Measurements from ENCODE around the gene GAS6. TPM values are rescaled to one million over a fixed set of nuclear protein-coding genes. Genes with fewer than 3 reads are reported as not detected.

The GAS6 gene
- 25.3 and 47.3 TPM in 2 replicates for total RNA-seq

DNA sequence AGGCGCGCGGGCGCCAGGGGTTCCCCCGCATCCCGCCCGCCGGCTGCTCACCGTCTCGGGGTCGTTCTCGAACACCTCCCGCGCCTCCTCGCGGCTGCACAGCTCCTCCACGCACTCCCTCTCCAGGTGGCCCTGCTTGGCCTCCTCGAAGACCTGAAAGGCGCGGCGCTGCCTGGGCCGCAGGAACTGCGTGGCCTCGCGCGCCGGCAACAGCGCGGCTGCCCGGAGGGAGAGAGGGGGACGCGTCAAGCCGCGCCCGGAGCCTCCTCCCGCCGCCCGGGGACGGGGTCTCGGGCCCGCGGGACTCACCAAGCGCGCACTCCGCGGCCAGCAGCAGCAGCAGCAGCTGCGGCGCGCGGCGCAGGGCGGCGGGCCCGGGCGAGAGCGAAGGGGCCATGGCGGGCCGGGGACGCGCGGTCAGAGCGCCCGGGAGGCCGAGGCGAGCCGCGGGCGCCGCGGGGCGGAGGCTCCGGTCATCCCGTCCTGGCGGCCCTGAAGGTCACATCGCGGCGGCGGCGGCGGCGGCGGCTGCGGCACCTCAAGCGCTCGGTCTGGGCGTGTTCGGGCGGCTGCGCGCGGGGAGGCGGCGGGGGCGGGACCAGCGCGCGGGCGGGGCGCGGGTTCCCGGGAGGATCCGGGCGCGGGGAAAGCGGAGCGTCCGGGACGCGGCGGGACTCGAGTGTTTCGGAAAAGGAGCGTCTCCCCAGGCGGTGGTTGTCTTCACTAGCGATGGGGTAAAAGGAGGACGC is at the start of gene GAS6:
Gene GAS6 (minus strand): TSS at position 553 of the 749 bp plus-strand sequence. CDS start 156 bp downstream, at position 397.

Other genes with a start within 250 kb of the GAS6 start
- gene ATP4B, start 205.9 kb downstream of the GAS6 start, total RNA-seq = not detected in 2 replicates
- gene GRK1, start 196.9 kb downstream of the GAS6 start, total RNA-seq = under 0.01 TPM in 1 of 2 replicates, not detected in the other
- gene TMEM255B, start 104.8 kb downstream of the GAS6 start, total RNA-seq = 18.4 and 29.9 TPM in 2 replicates
- gene C13orf46, start 110.0 kb upstream of the GAS6 start, total RNA-seq = 0.22 and 0.27 TPM in 2 replicates

Data from thoracic aorta endothelial cell (primary cell).